ENCODE measurements around the gene WDR3.

Gene WDR3

GRCh38 chr1:117929343-117930172 lies at the start of gene WDR3, which contains the start of gene GDAP2:
TSS of gene WDR3 (plus strand) at chr1:117929739. CDS start at chr1:117933320, 3,581 bp downstream.
TSS of gene GDAP2 (minus strand) at chr1:117929621. CDS start at chr1:117920357, 9,264 bp downstream.
- Histone ChIP-seq H3K4me1 (ENCODE audit: insufficient read depth, poor library complexity, severe bottlenecking) (peaks cover 21% of the 10 kb centered on the region), H3K36me3 (ENCODE audit: low read depth) (peaks cover 15% of the 10 kb centered on the region), H3K9me3 (ENCODE audit: severe bottlenecking) (no peaks in the 10 kb centered on the region), H3K4me3 (ENCODE audit: severe bottlenecking) (peak within 1 kb of the TSS; percentile 70), H3K27ac (ENCODE audit: poor library complexity, severe bottlenecking) (peak within 1 kb of the TSS; percentile 51), H3K27me3 (ENCODE audit: insufficient read depth, poor library complexity, severe bottlenecking) (no peaks in the 10 kb centered on the region)
- peak; percentile 97 for DNase-seq (ENCODE audit: low spot score)
- ATAC-seq (ENCODE audit: low read depth), result peak; percentile 94
- TF ChIP-seq, protein P1, sequence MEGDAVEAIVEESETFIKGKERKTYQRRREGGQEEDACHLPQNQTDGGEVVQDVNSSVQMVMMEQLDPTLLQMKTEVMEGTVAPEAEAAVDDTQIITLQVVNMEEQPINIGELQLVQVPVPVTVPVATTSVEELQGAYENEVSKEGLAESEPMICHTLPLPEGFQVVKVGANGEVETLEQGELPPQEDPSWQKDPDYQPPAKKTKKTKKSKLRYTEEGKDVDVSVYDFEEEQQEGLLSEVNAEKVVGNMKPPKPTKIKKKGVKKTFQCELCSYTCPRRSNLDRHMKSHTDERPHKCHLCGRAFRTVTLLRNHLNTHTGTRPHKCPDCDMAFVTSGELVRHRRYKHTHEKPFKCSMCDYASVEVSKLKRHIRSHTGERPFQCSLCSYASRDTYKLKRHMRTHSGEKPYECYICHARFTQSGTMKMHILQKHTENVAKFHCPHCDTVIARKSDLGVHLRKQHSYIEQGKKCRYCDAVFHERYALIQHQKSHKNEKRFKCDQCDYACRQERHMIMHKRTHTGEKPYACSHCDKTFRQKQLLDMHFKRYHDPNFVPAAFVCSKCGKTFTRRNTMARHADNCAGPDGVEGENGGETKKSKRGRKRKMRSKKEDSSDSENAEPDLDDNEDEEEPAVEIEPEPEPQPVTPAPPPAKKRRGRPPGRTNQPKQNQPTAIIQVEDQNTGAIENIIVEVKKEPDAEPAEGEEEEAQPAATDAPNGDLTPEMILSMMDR (IDR thresholded peaks at IDR 0.05; ENCODE audit: poor library complexity, severe bottlenecking), result no peak

- ATAC-seq (ENCODE audit: low read depth) (no peak), DNase-seq (ENCODE audit: low spot score) (no peak)
- Histone ChIP-seq H3K27me3 (ENCODE audit: insufficient read depth, poor library complexity, severe bottlenecking) (no peaks in the 10 kb centered on the region), H3K4me1 (ENCODE audit: insufficient read depth, poor library complexity, severe bottlenecking) (peaks cover 10% of the 10 kb centered on the region), H3K36me3 (ENCODE audit: low read depth) (peaks cover 44% of the 10 kb centered on the region), H3K27ac (ENCODE audit: poor library complexity, severe bottlenecking) (no peak overlapping the region), H3K4me3 (ENCODE audit: severe bottlenecking) (no peak overlapping the region), H3K9me3 (ENCODE audit: severe bottlenecking) (no peaks in the 10 kb centered on the region)
- TF ChIP-seq, protein P1 (IDR thresholded peaks at IDR 0.05; ENCODE audit: poor library complexity, severe bottlenecking), result no peak
Measured at GRCh38 chr1:117883616-117884015, 45.9 kb upstream of the WDR3 start.

GRCh38 chr1:117886101-117886795 lies 43.3 kb upstream of the WDR3 start:
- DNase-seq (ENCODE audit: low spot score), result no peak
- ATAC-seq (ENCODE audit: low read depth), result peak; percentile 44; the same call in 1 of the 3 replicates

DNA sequence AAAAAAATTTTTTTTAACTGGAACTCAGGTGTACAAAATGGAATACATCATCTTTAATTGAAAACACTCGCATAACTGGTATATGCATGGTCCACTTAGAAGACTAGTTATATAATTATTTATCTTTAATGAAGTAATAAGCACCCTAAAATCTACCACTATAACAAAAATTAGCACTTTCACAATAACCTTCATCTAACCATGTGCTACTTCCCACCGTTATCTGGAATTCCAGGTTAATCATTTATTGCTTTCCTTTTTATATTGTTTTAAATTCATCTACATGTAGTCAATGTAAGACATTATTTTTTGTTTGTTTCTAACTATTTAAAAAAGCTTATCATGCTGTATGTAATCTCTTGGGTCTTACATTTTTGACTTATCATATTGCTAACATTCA lies 39.1 kb upstream of the WDR3 start:
- no peaks in the 10 kb centered on the region for H3K9me3 ChIP-seq (ENCODE audit: severe bottlenecking)
- TF ChIP-seq, protein P1 (IDR thresholded peaks at IDR 0.05; ENCODE audit: poor library complexity, severe bottlenecking), result no peak
- peaks cover 10% of the 10 kb centered on the region for H3K4me1 ChIP-seq (ENCODE audit: insufficient read depth, poor library complexity, severe bottlenecking)
- no peak overlapping the region for H3K27ac ChIP-seq (ENCODE audit: poor library complexity, severe bottlenecking)
- H3K27me3 ChIP-seq (ENCODE audit: insufficient read depth, poor library complexity, severe bottlenecking), result no peaks in the 10 kb centered on the region
- no peak overlapping the region for H3K4me3 ChIP-seq (ENCODE audit: severe bottlenecking)
- peaks cover 41% of the 10 kb centered on the region for H3K36me3 ChIP-seq (ENCODE audit: low read depth)
- no peak for DNase-seq (ENCODE audit: low spot score)
- ATAC-seq (ENCODE audit: low read depth), result no peak

More at GRCh38 chr1:117886101-117886795, 43.3 kb upstream of the WDR3 start:
- no peak overlapping the region for H3K27ac ChIP-seq (ENCODE audit: poor library complexity, severe bottlenecking)
- H3K4me1 ChIP-seq (ENCODE audit: insufficient read depth, poor library complexity, severe bottlenecking), result peaks cover 10% of the 10 kb centered on the region
- no peaks in the 10 kb centered on the region for H3K9me3 ChIP-seq (ENCODE audit: severe bottlenecking)
- H3K27me3 ChIP-seq (ENCODE audit: insufficient read depth, poor library complexity, severe bottlenecking), result no peaks in the 10 kb centered on the region
- H3K36me3 ChIP-seq (ENCODE audit: low read depth), result peaks cover 43% of the 10 kb centered on the region
- TF ChIP-seq, protein P1 (IDR thresholded peaks at IDR 0.05; ENCODE audit: poor library complexity, severe bottlenecking), result no peak
- no peak overlapping the region for H3K4me3 ChIP-seq (ENCODE audit: severe bottlenecking)

Data from RWPE2 (cell line).